GM13977 (cell line): Measurements from ENCODE around the gene C10orf90.

Experiments
- DNase-seq: peaks from one replicate; pipeline ENCODE4 v3.0.0; 2012; ENCODE audit warnings: low spot score
- CTCF ChIP-seq: IDR thresholded peaks from 2 replicates; pipeline ENCODE4 v1.5.1; 2012; ENCODE audit warnings: mild to moderate bottlenecking, control low read depth; ENCODE audit not compliant: insufficient read depth; ENCODE audit errors: extremely low read depth, missing control alignments
- in situ Hi-C: fragments of 300-500 bp; cut with MboI; formaldehyde crosslinking; loops from one replicate; pipeline ENCODE4 v1.12.0; 2022; ENCODE audit warnings: low sequenced_read_pairs, low pct_unique_long_range_greater_than_20kb, mixed read lengths, inconsistent platforms; ENCODE audit not compliant: unreplicated experiment

The C10orf90 gene

GRCh38 chr10:126456632-126457031, 213.9 kb downstream of the C10orf90 start:
- in situ Hi-C loops: no loop called here
- no peak for DNase-seq
- no peak for TF ChIP-seq CTCF

DNA sequence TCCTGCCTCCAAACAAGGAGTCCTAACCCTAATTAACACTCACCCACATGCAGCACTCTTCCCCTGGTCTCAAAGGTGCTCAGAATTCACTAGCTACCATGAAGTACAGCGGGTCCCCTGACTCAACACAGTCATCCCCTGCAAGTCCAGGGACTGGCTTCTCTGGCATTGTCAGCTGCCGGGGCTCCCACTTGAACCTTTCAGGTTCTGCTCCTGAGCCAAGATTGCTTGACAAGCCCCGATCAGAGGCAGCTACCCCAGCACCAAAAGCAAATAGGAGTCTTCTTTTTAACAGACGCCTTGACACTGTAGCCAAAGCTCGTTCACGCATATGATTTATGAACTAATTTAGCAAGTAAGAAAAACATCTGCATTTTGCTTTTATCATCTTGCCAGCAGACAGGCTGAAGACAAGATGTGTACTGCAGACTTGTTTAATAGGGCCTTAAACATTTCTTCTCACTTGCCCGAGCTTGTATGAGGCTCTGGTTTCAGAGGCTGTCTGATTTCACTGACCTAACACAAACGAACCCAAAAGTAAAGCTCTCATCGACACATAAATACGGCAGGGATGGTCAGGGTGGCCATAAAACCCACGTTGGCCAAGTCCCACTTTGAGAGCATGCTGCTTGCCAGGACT, 214.6 kb downstream of the C10orf90 start:
- no peak for DNase-seq
- no peak for TF ChIP-seq CTCF
- in situ Hi-C loops: no loop called here

DNA sequence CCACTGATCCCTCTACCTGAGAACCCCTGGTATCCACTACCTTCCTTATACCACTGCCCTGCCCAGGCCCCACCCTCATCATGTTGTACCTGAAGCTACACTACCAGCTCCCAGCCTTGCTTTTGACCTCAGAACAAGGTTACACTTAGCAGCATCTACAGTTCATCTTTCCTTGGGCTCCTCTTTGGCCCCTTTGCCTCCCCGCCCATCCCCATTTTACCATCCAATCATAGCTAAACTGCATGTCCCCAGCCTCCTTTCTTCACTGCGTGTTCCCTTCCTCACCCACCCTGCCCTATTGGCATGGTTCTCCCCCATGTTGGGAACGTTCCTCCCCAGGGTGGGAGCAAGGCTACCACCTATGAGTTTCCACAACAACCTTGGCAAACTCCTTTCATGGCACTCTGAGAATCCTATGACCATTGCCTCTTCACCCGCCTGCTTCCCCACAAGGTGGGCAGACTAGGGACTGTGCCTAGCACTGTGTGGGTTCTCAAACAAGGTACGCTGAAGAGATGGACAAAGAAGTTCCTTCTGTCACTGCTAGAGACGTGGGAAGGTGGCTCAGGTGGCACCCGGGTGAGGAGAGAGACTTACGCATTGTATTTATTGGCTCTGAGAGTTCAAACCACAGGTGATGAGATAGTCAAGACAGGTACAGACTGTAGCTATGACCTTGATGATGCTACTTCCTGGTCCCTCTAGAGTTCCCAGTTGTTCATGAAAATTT, 215.3 kb downstream of the C10orf90 start:
- TF ChIP-seq CTCF: no peak
- DNase-seq: no peak
- in situ Hi-C loops: no loop called here

DNA sequence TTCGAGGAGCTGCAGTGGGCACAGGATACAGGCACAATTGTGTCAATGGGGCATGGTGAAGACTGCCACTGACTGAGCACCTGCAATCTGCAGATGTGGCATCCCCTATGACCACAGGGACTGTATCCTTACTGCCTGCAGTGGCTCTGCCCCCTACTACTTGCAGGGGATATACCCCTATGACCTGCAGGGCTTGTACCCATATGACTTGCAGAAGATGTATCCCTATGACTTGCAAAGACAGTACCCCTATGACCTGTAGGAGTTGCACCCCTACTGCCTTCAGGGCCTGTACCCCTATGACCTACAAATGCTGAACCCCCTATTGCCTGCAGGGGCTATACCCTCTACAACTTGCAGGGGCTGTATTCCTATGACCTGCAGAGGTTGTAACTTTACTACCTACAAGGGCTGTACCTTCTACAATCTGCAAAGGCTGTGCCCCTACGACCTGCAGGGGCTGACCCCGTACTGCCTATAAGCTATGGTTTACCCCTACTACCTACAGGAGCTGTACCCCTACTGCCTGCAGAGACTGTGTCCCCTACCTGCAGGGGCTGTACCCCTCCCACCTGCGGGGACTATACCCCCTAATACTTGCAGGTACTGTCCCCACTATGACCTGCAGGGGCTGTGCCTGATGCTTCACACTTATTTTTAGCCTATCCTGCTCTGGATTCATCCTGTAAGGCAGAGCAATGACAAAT, 216.3 kb downstream of the C10orf90 start:
- no peak for TF ChIP-seq CTCF
- in situ Hi-C loops: no loop called here
- DNase-seq: no peak

- TF ChIP-seq CTCF: no peak
- no peak for DNase-seq
- in situ Hi-C loops: no loop called here
Measured at GRCh38 chr10:126452245-126452644, 218.2 kb downstream of the C10orf90 start.

- in situ Hi-C loops: no loop called here
- DNase-seq: no peak
- TF ChIP-seq CTCF: no peak
Measured at GRCh38 chr10:126448091-126448490, 222.4 kb downstream of the C10orf90 start.
